HG02840 (cell line): Measurements from ENCODE around the gene B3GNT7.
A peak's percentile ranks its signal among the peaks of the same experiment; 100 is the strongest.
"Not testable (repeated sequence)": the region's sequence is repeated elsewhere in the genome, so short reads cannot be mapped to it uniquely, and the experiment has no call there.

ENCODE experiments used
- ATAC-seq: cut with Tn5 transposase; IDR thresholded peaks from one replicate; pipeline ENCODE4 v1.9.1; 2021; ENCODE audit warnings: mild to moderate bottlenecking, moderate library complexity, moderate number of reproducible peaks; ENCODE audit not compliant: unreplicated experiment, low FRiP score

Gene B3GNT7

GRCh38 chr2:231395188-231396057 is at the start of gene B3GNT7:
Gene B3GNT7 (plus strand): TSS chr2:231395710. CDS start chr2:231395804, 94 bp downstream.
- ATAC-seq, result no peak

GRCh38 chr2:231347081-231347480 is 48.4 kb upstream of the B3GNT7 start:
- ATAC-seq, result no peak

DNA sequence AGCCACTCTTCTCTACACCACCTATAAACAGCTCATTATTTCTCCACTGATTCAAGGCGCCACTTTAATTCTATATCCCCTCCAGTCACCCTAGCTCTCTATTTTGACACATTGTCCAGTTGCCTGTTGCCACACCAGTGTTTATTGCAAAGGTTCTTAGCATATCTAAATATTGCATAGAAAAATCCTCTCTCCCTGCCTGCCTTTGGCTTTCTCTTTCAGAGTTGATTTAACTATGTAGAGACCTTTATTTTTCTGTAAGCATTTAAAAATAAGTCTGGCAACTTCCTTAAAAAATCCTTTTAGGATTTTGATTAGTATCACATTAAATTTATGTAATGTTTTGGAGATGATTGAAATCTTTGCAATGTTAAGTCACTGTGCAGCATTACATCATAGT is 47.9 kb upstream of the B3GNT7 start:
- no peak for ATAC-seq

- ATAC-seq, result no peak
These were observed 47.3 kb upstream of the B3GNT7 start for GRCh38 chr2:231348173-231348572.

GRCh38 chr2:231348704-231349373 is 46.7 kb upstream of the B3GNT7 start:
- ATAC-seq, result no peak

- ATAC-seq, result not testable (repeated sequence)
These were observed 46.2 kb upstream of the B3GNT7 start for GRCh38 chr2:231349374-231349735.

DNA sequence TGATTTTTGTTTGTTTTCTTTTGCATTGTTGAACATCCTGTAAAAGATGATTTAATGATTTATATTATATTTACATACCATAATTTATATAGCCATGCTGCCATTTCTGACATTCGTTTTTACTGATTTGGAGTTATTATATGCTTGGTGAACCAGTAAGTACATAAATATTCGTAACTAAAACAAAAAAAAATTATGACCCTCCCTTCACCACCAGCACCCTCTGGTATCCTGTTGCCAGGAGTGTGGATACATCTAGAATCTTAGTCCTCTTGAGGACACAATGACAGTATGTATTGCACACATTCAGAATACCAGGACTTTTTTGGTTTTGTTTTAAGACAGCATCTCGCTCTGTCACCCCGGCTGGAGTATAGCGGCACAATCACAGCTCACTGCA is 43.9 kb upstream of the B3GNT7 start:
- ATAC-seq, result no peak

GRCh38 chr2:231353469-231353868 is 42.0 kb upstream of the B3GNT7 start:
- no peak for ATAC-seq

GRCh38 chr2:231355508-231356465 is 39.7 kb upstream of the B3GNT7 start:
- ATAC-seq, result no peak

DNA sequence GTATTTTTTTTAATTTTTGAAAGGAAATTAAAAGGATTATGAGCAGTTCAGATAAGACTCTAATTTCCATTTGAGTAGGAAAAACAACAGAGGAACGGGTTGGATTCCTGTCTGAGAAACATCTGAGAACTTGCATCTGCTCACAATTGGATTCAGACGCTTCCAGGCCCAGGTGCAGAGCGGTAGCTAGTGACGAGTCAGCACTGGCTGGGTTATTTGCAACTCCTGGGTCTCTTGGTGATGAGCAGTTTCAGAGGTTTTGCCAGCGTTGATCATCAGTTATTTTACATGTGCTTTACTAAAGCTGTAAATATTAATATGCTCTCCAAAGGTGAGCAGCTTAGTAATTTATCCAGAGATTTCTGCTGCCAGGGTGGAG is 39.1 kb upstream of the B3GNT7 start:
- ATAC-seq, result no peak

DNA sequence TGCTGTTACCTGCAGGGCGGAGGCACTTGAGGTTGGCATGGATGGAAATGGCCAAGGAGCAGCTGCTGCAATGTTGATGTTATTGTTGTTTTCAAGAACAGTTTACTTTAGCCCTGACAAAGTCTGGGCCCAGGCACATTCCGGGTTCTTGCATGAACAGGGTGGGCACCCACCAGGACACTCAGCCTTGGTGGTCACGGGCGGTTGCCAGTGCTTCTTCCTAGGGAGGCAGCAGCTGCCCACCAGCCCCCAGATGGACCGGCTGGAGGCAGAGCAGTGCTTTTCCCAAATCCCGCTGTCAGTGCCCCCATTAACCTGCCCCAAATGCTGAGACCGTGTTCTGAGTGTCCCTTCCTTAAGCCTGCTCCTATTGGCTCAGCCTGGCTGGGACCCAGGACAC is 38.5 kb upstream of the B3GNT7 start:
- no peak for ATAC-seq

DNA sequence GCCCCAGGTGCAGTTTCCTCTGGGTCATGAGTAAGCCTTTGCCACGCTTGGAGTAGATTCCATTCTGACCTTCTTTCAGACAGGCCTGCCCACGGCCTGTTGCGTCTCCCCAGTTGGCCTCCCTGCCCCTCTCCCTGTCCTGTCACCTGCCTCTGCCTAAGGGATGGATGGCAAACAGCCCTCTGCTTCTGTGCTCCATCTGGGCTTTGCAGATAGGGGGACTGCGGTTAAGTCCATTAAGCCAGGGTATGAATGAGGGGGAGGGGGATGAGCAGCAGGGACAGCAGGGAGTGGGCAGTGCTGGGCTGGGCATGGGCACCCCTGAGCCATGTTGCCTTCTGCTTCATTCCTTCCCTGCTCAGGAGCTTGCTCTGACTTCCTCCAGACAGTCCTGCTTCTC is 37.6 kb upstream of the B3GNT7 start:
- no peak for ATAC-seq

DNA sequence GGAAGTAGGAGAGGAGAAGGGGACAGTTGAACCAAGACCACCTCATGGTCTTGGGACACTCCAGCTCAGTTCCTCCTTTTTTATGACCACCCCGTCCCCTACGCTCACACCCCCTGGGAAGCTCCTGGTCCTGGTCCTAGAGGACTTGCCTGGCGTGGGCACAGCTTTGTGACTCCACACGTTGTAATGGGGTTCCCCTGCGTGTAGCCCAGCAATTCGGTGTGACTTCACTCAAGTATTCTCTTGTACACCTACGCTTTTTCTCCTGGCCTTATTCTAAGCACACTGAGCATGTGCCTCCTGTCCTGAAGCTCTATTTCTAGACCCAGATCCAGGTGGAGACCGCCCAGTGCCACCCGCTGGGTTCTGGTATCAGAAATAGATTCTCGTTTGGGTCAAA is 36.1 kb upstream of the B3GNT7 start:
- no peak for ATAC-seq

- ATAC-seq, result no peak
These were observed 35.6 kb upstream of the B3GNT7 start for GRCh38 chr2:231359948-231360347.

DNA sequence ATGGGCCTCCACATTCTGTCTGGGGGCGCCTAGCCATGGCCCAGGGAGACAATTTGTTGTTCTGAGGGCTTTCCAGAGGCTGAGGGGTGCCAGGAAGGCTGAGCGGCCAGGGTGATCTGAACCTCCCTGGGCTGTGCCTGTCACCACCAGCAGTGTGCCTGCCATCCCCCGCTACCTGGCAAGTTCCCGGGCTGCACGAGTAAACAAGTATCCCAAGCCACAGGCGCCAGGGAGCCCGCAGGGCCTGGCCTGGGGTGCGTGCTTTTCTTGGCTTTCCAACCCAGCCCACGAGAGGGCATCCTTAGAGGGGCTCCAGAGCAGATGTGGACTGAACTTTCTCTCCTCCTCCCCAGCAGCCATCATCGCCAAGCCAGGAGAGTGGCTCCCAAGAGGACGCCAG is 35.1 kb upstream of the B3GNT7 start:
- no peak for ATAC-seq

DNA sequence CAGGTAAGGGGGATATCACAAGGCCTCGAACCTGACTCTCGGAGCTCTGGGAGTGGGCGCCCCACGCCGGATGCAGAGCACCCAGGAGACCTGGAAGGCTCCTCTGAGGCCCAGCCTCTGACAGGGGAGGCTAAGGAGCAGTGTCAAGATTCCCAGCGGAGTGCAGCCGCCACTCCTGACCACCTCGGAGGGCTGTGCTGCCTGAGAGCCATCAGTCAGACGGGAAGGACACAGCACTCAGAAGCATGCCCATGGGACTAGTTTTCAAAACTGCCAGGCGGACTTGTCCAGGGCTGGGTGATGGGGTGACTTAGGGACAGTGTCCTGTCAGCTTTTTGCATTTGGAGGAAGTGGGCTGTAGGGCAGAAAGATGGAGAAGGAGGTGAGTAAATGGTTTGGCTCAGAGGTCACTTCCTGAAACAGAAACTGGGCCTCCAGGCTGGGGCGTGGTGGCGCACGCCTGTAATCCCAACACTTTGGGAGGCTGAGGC is 34.6 kb upstream of the B3GNT7 start:
- no peak for ATAC-seq

DNA sequence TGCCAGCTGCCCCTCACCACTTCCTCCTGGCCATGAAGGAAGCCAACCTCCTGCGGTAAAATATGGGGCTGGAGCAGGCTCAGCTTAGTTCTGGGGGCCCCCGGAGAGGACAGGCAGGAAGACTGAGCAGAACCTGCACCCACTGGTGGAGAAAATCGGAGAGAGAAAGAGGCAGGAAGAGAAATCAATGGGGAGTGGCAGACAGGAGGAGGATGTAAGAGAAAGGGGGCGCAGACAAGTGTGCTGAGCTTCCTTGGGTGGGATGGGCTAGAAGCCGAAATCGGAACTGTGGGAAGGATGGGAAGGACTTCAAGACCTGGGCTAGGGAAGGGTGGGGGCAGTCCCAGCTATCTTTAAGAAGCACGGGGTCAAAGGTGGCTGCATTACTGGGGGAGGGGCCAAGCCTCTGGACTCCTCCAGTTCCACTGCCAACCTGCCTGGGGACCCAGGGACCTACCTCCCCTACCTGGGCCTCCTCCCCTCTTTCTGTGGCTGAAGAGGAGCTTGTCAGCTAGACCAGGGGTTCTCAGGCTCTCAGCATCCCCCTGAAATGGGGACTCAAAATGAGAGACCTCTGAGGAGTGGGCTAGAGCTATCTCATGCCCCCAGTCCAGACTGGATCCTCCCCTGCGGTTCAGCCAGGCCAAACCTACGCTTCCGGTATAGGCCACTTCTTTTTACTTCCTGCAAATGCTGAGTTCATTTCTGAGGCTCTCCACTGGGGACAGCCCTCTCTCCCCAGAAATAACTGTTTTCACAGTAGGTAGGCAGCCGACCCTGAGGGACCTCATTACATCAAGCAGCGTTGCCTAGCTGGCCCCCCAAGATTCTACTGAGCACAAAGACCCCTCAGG is 33.6 kb upstream of the B3GNT7 start:
- ATAC-seq, result peak; percentile 78

DNA sequence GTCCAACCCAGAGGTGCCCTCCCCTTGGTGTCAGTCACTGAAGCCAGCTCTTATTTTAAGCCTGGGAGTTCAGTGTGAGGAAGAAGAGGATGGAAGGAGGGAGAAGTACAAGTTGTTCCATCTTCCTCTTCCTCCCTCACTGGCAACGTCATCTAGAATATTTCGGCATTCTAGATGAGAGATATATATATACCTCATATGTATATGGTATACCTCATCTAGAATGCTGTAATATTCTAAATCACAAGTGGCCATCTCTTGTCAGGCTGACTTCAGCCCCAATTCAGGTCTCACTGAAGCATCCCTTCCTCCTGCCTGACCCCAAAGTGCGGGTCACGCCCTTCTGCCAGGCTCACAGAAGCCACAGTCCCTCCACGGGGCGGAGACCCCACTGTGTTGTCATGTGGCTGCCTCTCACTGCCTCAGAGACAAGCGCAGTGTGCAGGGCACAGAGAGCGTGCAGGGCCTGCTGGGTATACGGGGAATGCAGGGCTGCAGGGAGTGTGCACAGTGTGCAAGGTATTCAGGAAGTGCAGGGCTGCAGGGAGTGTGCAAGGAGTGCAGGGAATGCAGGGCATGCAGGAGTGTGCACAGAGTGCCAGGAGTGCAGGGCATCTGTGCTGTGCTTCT is 32.8 kb upstream of the B3GNT7 start:
- no peak for ATAC-seq

DNA sequence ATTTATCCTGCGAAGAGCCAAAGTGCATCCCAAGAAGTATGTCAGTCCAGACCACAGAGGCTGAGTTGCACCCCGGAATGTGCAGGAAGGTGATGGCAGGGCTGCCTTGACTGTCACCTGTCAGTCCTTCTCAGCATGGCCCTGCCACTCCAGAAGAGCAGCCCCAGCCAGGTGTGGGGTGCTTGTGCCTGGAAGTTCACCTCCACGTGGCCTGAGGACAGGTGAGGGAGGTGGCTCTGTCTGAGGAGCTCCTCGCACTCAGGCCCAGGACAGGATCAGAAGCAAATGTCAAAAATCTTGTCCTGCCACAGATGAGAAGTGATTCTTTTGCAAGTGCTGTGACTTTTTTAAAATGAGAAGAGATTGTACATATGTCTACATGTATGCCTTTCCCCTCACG is 31.4 kb upstream of the B3GNT7 start:
- ATAC-seq, result no peak
